HEK293 (cell line): ENCODE data around the gene SPEG.

Experiments
- MZF1 ChIP-seq: fragments of 450-650 bp; formaldehyde crosslinking; IDR thresholded peaks from 2 replicates; pipeline ENCODE4 v1.5.1; 2017; ENCODE audit warnings: missing biosample characterization, missing genetic modification characterization, borderline replicate concordance
- YY1 ChIP-seq: fragments of 450-650 bp; formaldehyde crosslinking; IDR thresholded peaks from 2 replicates; pipeline ENCODE4 v1.5.1; 2018; ENCODE audit warnings: missing biosample characterization, missing genetic modification characterization
- ZBTB7A ChIP-seq: fragments of 450-650 bp; formaldehyde crosslinking; IDR thresholded peaks from 2 replicates; pipeline ENCODE4 v1.5.1; 2016; ENCODE audit warnings: low read depth, missing biosample characterization, missing genetic modification characterization
- ZNF133 ChIP-seq: fragments of 450-650 bp; formaldehyde crosslinking; IDR thresholded peaks from 2 replicates; pipeline ENCODE4 v1.5.1; 2016; ENCODE audit warnings: missing biosample characterization, missing genetic modification characterization
- ZNF423 ChIP-seq: fragments of 450-650 bp; formaldehyde crosslinking; IDR thresholded peaks from 2 replicates; pipeline ENCODE4 v1.5.1; 2016; ENCODE audit warnings: missing biosample characterization, missing genetic modification characterization
- ZNF510 ChIP-seq: fragments of 450-650 bp; formaldehyde crosslinking; IDR thresholded peaks from 2 replicates; pipeline ENCODE4 v1.5.1; 2018; ENCODE audit warnings: mild to moderate bottlenecking, missing genetic modification characterization, missing biosample characterization; ENCODE audit not compliant: insufficient replicate concordance
- TF ChIP-seq, protein P1 (sequence below): fragments of 450-650 bp; formaldehyde crosslinking; IDR thresholded peaks from 2 replicates; pipeline ENCODE4 v1.5.1; 2016; ENCODE audit warnings: missing biosample characterization, missing genetic modification characterization, low read depth
- TF ChIP-seq, protein P2 (sequence below): fragments of 450-650 bp; formaldehyde crosslinking; IDR thresholded peaks from 2 replicates; pipeline ENCODE4 v1.5.1; 2016; ENCODE audit warnings: missing biosample characterization, missing genetic modification characterization, borderline replicate concordance
- TF ChIP-seq, protein P3 (sequence below): fragments of 450-650 bp; formaldehyde crosslinking; IDR thresholded peaks from 2 replicates; pipeline ENCODE4 v1.5.1; 2016; ENCODE audit warnings: missing biosample characterization, missing genetic modification characterization

DNA sequence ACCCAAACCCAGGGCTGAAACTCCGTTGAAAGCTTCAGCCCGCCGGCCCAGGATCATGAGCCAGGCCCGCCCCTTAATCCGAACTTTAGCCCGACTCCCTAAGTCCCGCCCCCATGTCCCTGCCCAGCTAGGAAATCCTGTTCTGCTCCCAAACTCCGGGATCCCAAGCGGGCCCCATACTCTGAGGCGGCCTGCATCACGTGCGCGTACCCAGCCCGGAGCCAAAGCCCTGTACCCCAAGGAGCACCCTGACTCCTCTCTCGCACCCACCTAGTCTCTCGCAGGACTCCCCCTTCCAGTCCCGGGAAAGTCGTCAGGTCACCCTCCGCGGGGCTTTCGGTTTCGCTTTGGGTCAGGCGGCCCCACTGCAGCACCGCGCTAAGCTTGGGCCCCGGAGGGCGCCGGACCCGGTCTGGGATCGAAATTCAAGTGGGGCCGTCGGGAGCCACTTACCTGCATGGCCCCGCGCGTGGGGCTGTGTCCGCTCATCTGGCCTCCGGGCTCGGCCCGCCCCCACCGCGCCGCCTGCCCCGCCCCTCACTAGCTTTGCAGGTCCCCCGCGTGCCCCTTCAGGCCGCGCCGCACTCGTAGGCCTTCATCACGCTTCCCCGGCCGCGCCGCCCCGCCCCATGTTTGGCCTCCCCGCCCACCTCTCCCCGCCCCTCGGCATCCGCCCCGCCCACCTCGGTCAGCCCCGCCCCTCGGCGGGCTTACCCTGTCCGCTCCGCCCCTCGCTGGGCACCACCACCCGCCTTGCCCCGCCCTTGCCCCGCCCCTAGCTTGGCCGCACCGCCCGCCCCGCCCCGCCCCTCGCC, 47.1 kb upstream of the SPEG start, which contains the start of gene DNPEP:
- no peak for TF ChIP-seq YY1
- TF ChIP-seq, protein P1, sequence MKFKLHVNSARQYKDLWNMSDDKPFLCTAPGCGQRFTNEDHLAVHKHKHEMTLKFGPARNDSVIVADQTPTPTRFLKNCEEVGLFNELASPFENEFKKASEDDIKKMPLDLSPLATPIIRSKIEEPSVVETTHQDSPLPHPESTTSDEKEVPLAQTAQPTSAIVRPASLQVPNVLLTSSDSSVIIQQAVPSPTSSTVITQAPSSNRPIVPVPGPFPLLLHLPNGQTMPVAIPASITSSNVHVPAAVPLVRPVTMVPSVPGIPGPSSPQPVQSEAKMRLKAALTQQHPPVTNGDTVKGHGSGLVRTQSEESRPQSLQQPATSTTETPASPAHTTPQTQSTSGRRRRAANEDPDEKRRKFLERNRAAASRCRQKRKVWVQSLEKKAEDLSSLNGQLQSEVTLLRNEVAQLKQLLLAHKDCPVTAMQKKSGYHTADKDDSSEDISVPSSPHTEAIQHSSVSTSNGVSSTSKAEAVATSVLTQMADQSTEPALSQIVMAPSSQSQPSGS (tag by site-specific recombination) = no peak
- TF ChIP-seq, protein P2, sequence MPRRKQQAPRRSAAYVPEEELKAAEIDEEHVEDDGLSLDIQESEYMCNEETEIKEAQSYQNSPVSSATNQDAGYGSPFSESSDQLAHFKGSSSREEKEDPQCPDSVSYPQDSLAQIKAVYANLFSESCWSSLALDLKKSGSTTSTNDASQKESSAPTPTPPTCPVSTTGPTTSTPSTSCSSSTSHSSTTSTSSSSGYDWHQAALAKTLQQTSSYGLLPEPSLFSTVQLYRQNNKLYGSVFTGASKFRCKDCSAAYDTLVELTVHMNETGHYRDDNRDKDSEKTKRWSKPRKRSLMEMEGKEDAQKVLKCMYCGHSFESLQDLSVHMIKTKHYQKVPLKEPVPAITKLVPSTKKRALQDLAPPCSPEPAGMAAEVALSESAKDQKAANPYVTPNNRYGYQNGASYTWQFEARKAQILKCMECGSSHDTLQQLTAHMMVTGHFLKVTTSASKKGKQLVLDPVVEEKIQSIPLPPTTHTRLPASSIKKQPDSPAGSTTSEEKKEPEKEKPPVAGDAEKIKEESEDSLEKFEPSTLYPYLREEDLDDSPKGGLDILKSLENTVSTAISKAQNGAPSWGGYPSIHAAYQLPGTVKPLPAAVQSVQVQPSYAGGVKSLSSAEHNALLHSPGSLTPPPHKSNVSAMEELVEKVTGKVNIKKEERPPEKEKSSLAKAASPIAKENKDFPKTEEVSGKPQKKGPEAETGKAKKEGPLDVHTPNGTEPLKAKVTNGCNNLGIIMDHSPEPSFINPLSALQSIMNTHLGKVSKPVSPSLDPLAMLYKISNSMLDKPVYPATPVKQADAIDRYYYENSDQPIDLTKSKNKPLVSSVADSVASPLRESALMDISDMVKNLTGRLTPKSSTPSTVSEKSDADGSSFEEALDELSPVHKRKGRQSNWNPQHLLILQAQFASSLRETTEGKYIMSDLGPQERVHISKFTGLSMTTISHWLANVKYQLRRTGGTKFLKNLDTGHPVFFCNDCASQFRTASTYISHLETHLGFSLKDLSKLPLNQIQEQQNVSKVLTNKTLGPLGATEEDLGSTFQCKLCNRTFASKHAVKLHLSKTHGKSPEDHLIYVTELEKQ (tag by site-specific recombination) = no peak
- no peak for TF ChIP-seq MZF1
- TF ChIP-seq, protein P3, sequence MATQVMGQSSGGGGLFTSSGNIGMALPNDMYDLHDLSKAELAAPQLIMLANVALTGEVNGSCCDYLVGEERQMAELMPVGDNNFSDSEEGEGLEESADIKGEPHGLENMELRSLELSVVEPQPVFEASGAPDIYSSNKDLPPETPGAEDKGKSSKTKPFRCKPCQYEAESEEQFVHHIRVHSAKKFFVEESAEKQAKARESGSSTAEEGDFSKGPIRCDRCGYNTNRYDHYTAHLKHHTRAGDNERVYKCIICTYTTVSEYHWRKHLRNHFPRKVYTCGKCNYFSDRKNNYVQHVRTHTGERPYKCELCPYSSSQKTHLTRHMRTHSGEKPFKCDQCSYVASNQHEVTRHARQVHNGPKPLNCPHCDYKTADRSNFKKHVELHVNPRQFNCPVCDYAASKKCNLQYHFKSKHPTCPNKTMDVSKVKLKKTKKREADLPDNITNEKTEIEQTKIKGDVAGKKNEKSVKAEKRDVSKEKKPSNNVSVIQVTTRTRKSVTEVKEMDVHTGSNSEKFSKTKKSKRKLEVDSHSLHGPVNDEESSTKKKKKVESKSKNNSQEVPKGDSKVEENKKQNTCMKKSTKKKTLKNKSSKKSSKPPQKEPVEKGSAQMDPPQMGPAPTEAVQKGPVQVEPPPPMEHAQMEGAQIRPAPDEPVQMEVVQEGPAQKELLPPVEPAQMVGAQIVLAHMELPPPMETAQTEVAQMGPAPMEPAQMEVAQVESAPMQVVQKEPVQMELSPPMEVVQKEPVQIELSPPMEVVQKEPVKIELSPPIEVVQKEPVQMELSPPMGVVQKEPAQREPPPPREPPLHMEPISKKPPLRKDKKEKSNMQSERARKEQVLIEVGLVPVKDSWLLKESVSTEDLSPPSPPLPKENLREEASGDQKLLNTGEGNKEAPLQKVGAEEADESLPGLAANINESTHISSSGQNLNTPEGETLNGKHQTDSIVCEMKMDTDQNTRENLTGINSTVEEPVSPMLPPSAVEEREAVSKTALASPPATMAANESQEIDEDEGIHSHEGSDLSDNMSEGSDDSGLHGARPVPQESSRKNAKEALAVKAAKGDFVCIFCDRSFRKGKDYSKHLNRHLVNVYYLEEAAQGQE (tag by site-specific recombination) = no peak
- TF ChIP-seq ZNF423 = no peak
- TF ChIP-seq ZNF133 = no peak
- no peak for TF ChIP-seq ZNF510 (tag by site-specific recombination)
- TF ChIP-seq ZBTB7A = no peak
